Measurements from ENCODE around the gene DVL1.
A peak's percentile ranks its signal among the peaks of the same experiment; 100 is the strongest.
"Not testable (repeated sequence)": the region's sequence is repeated elsewhere in the genome, so short reads cannot be mapped to it uniquely, and the experiment has no call there.

The DVL1 gene

GRCh38 chr1:1387098-1388077 is 38.2 kb upstream of the DVL1 start:
- no peak for DNase-seq (ENCODE audit: low read depth, low spot score)
- H3K4me1 ChIP-seq (ENCODE audit: control insufficient read depth, insufficient read depth, low read length): no peaks in the 10 kb centered on the region
- peaks cover 53% of the 10 kb centered on the region for H3K36me3 ChIP-seq (ENCODE audit: control insufficient read depth, insufficient read depth, low read length)
- no peak overlapping the region for H3K27ac ChIP-seq (ENCODE audit: low read length)
- no CpG with 5 or more reads among the region's 50 CpGs for WGBS (ENCODE audit: insufficient coverage, insufficient read length)
- no peak overlapping the region for H3K4me3 ChIP-seq (ENCODE audit: low read length)
- H3K9me3 ChIP-seq (ENCODE audit: control insufficient read depth, insufficient read depth, low read length): no peaks in the 10 kb centered on the region
- no peaks in the 10 kb centered on the region for H3K27me3 ChIP-seq (ENCODE audit: control insufficient read depth, insufficient read depth, low read length)

- peaks cover 48% of the 10 kb centered on the region for H3K36me3 ChIP-seq (ENCODE audit: control insufficient read depth, insufficient read depth, low read length)
Observed at GRCh38 chr1:1385931-1386330, 36.7 kb upstream of the DVL1 start.

GRCh38 chr1:1385339-1385738 is 36.1 kb upstream of the DVL1 start:
- H3K27ac ChIP-seq (ENCODE audit: low read length); H3K27me3 ChIP-seq (ENCODE audit: control insufficient read depth, insufficient read depth, low read length); H3K4me3 ChIP-seq (ENCODE audit: low read length); H3K4me1 ChIP-seq (ENCODE audit: control insufficient read depth, insufficient read depth, low read length); DNase-seq (ENCODE audit: low read depth, low spot score); H3K9me3 ChIP-seq (ENCODE audit: control insufficient read depth, insufficient read depth, low read length): not testable (repeated sequence)
- peaks cover 43% of the 10 kb centered on the region for H3K36me3 ChIP-seq (ENCODE audit: control insufficient read depth, insufficient read depth, low read length)
- WGBS (ENCODE audit: insufficient coverage, insufficient read length): no CpG with 5 or more reads among the region's 29 CpGs

More at GRCh38 chr1:1385931-1386330, 36.7 kb upstream of the DVL1 start:
- H3K27me3 ChIP-seq (ENCODE audit: control insufficient read depth, insufficient read depth, low read length): no peaks in the 10 kb centered on the region
- no peaks in the 10 kb centered on the region for H3K4me1 ChIP-seq (ENCODE audit: control insufficient read depth, insufficient read depth, low read length)
- H3K27ac ChIP-seq (ENCODE audit: low read length): no peak overlapping the region
- no peaks in the 10 kb centered on the region for H3K9me3 ChIP-seq (ENCODE audit: control insufficient read depth, insufficient read depth, low read length)
- no CpG with 5 or more reads among the region's 8 CpGs for WGBS (ENCODE audit: insufficient coverage, insufficient read length)
- DNase-seq (ENCODE audit: low read depth, low spot score): no peak
- H3K4me3 ChIP-seq (ENCODE audit: low read length): no peak overlapping the region

- Histone ChIP-seq H3K4me3 (ENCODE audit: low read length) (no peak overlapping the region), H3K27me3 (ENCODE audit: control insufficient read depth, insufficient read depth, low read length) (no peaks in the 10 kb centered on the region), H3K27ac (ENCODE audit: low read length) (no peak overlapping the region), H3K4me1 (ENCODE audit: control insufficient read depth, insufficient read depth, low read length) (no peaks in the 10 kb centered on the region), H3K36me3 (ENCODE audit: control insufficient read depth, insufficient read depth, low read length) (peaks cover 10% of the 10 kb centered on the region), H3K9me3 (ENCODE audit: control insufficient read depth, insufficient read depth, low read length) (no peaks in the 10 kb centered on the region)
- WGBS (ENCODE audit: insufficient coverage, insufficient read length): no CpG with 5 or more reads among the region's 8 CpGs
- DNase-seq (ENCODE audit: low read depth, low spot score): no peak
Observed at GRCh38 chr1:1381294-1381693, 32.1 kb upstream of the DVL1 start.

- no CpG with 5 or more reads among the region's 16 CpGs for WGBS (ENCODE audit: insufficient coverage, insufficient read length)
- Histone ChIP-seq H3K36me3 (ENCODE audit: control insufficient read depth, insufficient read depth, low read length) (peaks cover 6% of the 10 kb centered on the region), H3K4me1 (ENCODE audit: control insufficient read depth, insufficient read depth, low read length) (no peaks in the 10 kb centered on the region), H3K4me3 (ENCODE audit: low read length) (no peak overlapping the region), H3K27ac (ENCODE audit: low read length) (no peak overlapping the region), H3K9me3 (ENCODE audit: control insufficient read depth, insufficient read depth, low read length) (no peaks in the 10 kb centered on the region), H3K27me3 (ENCODE audit: control insufficient read depth, insufficient read depth, low read length) (no peaks in the 10 kb centered on the region)
- DNase-seq (ENCODE audit: low read depth, low spot score): no peak
Observed at GRCh38 chr1:1380860-1381259, 31.6 kb upstream of the DVL1 start.

GRCh38 chr1:1377540-1378205 is 28.5 kb upstream of the DVL1 start:
- Histone ChIP-seq H3K27me3 (ENCODE audit: control insufficient read depth, insufficient read depth, low read length) (no peaks in the 10 kb centered on the region), H3K4me3 (ENCODE audit: low read length) (no peak overlapping the region), H3K27ac (ENCODE audit: low read length) (no peak overlapping the region), H3K4me1 (ENCODE audit: control insufficient read depth, insufficient read depth, low read length) (no peaks in the 10 kb centered on the region; the same call in 1 of the 2 replicates), H3K9me3 (ENCODE audit: control insufficient read depth, insufficient read depth, low read length) (no peaks in the 10 kb centered on the region), H3K36me3 (ENCODE audit: control insufficient read depth, insufficient read depth, low read length) (peaks cover 5% of the 10 kb centered on the region; the same call in 1 of the 2 replicates)
- WGBS (ENCODE audit: insufficient coverage, insufficient read length): no CpG with 5 or more reads among the region's 16 CpGs
- DNase-seq (ENCODE audit: low read depth, low spot score): no peak

GRCh38 chr1:1376551-1377226 is 27.5 kb upstream of the DVL1 start:
- no peak for DNase-seq (ENCODE audit: low read depth, low spot score)
- H3K4me3 ChIP-seq (ENCODE audit: low read length): no peak overlapping the region
- no peak overlapping the region for H3K27ac ChIP-seq (ENCODE audit: low read length)
- no peaks in the 10 kb centered on the region for H3K27me3 ChIP-seq (ENCODE audit: control insufficient read depth, insufficient read depth, low read length)
- H3K9me3 ChIP-seq (ENCODE audit: control insufficient read depth, insufficient read depth, low read length): no peaks in the 10 kb centered on the region
- H3K36me3 ChIP-seq (ENCODE audit: control insufficient read depth, insufficient read depth, low read length): peaks cover under 1% of the 10 kb centered on the region; the same call in 1 of the 2 replicates
- no peaks in the 10 kb centered on the region; the same call in 1 of the 2 replicates for H3K4me1 ChIP-seq (ENCODE audit: control insufficient read depth, insufficient read depth, low read length)
- no CpG with 5 or more reads among the region's 10 CpGs for WGBS (ENCODE audit: insufficient coverage, insufficient read length)

GRCh38 chr1:1374929-1375662 is 25.9 kb upstream of the DVL1 start, which contains the start of gene AURKAIP1:
TSS of gene AURKAIP1 (minus strand) at chr1:1375207. CDS start at chr1:1374756, 451 bp downstream.
- no peak within 1 kb of the TSS for H3K27ac ChIP-seq (ENCODE audit: low read length)
- H3K9me3 ChIP-seq (ENCODE audit: control insufficient read depth, insufficient read depth, low read length): no peaks in the 10 kb centered on the region
- H3K4me1 ChIP-seq (ENCODE audit: control insufficient read depth, insufficient read depth, low read length): no peaks in the 10 kb centered on the region; the same call in 1 of the 2 replicates
- DNase-seq (ENCODE audit: low read depth, low spot score): peak; percentile 97
- H3K27me3 ChIP-seq (ENCODE audit: control insufficient read depth, insufficient read depth, low read length): no peaks in the 10 kb centered on the region
- H3K36me3 ChIP-seq (ENCODE audit: control insufficient read depth, insufficient read depth, low read length): no peaks in the 10 kb centered on the region
- H3K4me3 ChIP-seq (ENCODE audit: low read length): peak within 1 kb of the TSS; percentile 91
- WGBS (ENCODE audit: insufficient coverage, insufficient read length): no CpG with 5 or more reads among the region's 85 CpGs

GRCh38 chr1:1374589-1374928 is 25.3 kb upstream of the DVL1 start:
- Histone ChIP-seq H3K36me3 (ENCODE audit: control insufficient read depth, insufficient read depth, low read length) (no peaks in the 10 kb centered on the region), H3K27ac (ENCODE audit: low read length) (no peak overlapping the region), H3K4me3 (ENCODE audit: low read length) (peak overlapping the region; percentile 91), H3K9me3 (ENCODE audit: control insufficient read depth, insufficient read depth, low read length) (no peaks in the 10 kb centered on the region), H3K27me3 (ENCODE audit: control insufficient read depth, insufficient read depth, low read length) (no peaks in the 10 kb centered on the region), H3K4me1 (ENCODE audit: control insufficient read depth, insufficient read depth, low read length) (no peaks in the 10 kb centered on the region; the same call in 1 of the 2 replicates)
- no CpG with 5 or more reads among the region's 24 CpGs for WGBS (ENCODE audit: insufficient coverage, insufficient read length)
- DNase-seq (ENCODE audit: low read depth, low spot score): no peak
